HUES48 (cell line): Measurements from ENCODE around the gene GPR37L1.
"Not testable (repeated sequence)": the region's sequence is repeated elsewhere in the genome, so short reads cannot be mapped to it uniquely, and the experiment has no call there.

ENCODE experiments used
- H3K27ac ChIP-seq: one replicate; pipeline ENCODE4 v1.7.0; 2013; ENCODE audit warnings: low read depth, low read length, inconsistent platforms
- H3K27me3 ChIP-seq: 2 replicates; pipeline ENCODE4 v1.6.1; 2013; ENCODE audit warnings: mild to moderate bottlenecking, low read length; ENCODE audit not compliant: control insufficient read depth, insufficient read depth
- H3K36me3 ChIP-seq: 2 replicates; pipeline ENCODE4 v1.6.1; 2013; ENCODE audit warnings: low read length; ENCODE audit not compliant: control insufficient read depth, insufficient read depth
- H3K4me1 ChIP-seq: 2 replicates; pipeline ENCODE4 v1.6.1; 2013; ENCODE audit warnings: mild to moderate bottlenecking, low read length; ENCODE audit not compliant: control insufficient read depth, insufficient read depth
- H3K4me3 ChIP-seq: 2 replicates; pipeline ENCODE4 v1.5.1; 2013; ENCODE audit warnings: mild to moderate bottlenecking, low read depth, low read length
- H3K9ac ChIP-seq: 2 replicates; pipeline ENCODE4 v1.6.1; 2013; ENCODE audit warnings: mild to moderate bottlenecking, low read depth, low read length, moderate library complexity
- H3K9me3 ChIP-seq: 2 replicates; pipeline ENCODE4 v1.6.1; 2013; ENCODE audit warnings: low read length; ENCODE audit not compliant: control insufficient read depth, insufficient read depth

The GPR37L1 gene

DNA sequence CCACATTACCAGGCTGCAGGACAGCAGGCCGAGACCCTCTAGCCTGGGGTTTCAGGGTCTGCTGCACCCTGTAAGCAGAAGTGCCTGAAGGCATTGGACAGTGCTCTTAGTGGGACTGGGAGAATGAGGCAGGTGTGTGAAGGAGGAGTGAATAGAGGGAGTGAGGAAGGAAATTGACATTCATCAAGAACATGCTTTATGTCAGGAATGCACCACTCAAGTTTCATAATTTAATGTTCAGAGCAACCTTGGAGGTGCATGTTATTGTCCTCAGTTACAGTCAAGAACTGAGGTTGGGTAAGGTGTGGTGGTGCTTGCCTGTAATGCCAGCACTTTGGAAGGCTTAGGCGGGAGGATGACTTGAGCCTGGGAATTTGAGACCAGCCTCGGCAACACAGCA, 11.7 kb upstream of the GPR37L1 start:
- no peak overlapping the region for H3K4me3 ChIP-seq
- no peak overlapping the region for H3K27ac ChIP-seq
- no peaks in the 10 kb centered on the region for H3K9me3 ChIP-seq
- peaks cover 31% of the 10 kb centered on the region for H3K4me1 ChIP-seq
- H3K27me3 ChIP-seq = no peaks in the 10 kb centered on the region
- no peak overlapping the region for H3K9ac ChIP-seq
- no peaks in the 10 kb centered on the region for H3K36me3 ChIP-seq

DNA sequence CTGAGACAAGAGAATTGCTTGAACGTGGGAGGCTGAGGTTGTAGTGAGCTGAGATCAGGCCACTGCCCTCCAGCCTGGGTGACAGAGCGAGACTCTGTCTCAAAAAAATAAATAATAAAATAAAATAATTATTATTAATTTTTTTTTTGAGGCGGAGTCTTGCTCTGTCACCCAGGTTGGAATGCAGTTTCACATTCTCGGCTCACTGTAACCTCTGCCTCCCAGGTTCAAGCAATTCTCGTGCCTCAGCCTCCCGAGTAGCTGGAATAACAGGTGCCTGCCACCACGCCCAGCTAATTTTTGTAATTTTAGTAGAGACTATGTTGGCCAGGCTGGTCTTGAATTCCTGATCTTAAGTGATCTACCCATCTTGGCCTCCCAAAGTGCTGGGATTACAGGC, 11.1 kb upstream of the GPR37L1 start:
- peaks cover 25% of the 10 kb centered on the region for H3K4me1 ChIP-seq
- not testable (repeated sequence) for H3K9me3 ChIP-seq, H3K36me3 ChIP-seq, H3K27ac ChIP-seq, H3K4me3 ChIP-seq, H3K9ac ChIP-seq, H3K27me3 ChIP-seq

DNA sequence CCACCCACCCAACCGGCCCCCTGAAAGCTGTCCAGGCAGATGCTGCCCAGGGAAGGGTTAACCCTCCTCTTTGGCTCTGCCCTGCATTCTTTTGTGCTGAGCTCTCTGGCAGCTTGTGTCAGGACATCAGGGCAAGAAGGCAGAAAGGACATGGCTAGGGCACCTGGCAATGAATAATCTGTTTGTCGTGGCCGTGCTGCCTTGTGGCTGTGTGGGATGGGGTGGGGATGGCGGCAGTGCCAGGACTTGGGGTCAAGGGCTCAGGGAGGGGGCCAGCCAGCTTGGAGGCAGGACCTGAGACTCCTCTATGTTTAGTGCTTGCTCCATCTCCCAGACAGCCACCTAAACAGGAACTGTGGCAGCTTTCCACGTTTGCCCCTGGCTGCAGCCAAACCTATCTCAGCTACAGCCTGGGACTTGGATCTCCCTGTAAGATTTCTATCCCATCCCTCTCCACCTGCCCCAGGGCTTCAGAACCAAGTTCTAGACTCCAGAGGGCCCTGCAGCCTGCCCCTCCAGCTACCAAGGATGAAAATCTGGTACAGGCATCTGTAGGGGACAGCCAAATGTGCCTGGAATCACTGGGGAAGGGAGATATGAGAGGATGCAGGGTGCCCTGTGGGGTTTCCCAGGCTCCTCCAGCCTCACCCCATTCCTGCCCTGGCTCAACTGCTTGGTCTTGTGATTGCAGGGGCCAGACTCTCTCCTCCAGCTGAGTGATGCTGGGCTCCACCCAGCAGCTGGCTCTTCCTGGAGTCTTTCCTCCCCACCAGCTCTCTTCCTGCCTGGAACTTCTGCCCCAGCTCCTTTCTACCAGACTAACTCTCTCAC, 9.6 kb upstream of the GPR37L1 start:
- Histone ChIP-seq H3K9ac (no peak overlapping the region), H3K4me3 (no peak overlapping the region), H3K36me3 (no peaks in the 10 kb centered on the region), H3K4me1 (peaks cover 12% of the 10 kb centered on the region; the same call in 1 of the 2 replicates), H3K27ac (no peak overlapping the region), H3K9me3 (no peaks in the 10 kb centered on the region), H3K27me3 (no peaks in the 10 kb centered on the region)

DNA sequence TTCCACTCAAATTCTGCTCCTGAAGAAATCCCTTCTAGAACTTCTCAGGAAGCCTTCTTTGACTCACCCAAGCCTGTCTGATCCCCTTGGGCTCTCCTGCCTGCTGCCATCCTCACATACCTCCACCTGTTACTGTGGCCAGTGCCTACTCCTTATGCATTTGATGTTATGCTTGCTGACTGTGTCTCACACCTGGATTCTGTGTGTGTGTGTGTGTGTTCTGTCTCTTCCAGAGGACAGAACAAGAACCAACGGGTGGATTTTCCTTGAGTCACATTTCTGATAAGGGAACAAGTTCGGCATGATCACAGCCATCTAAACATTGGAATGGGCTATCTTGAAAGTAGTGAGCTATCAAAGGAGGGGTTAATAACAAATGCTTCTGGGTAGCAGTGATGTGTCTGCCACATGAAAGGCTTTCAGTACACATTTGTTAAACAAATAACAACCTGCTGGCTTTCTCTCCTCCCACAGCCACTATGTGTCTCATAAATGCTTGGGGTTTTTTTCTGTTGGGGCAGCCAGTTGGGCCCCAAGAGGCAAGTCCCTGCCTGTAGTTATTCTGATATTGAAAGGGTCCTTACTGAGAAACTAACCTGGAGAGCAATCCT, 8.9 kb upstream of the GPR37L1 start:
- no peak overlapping the region for H3K27ac ChIP-seq
- peaks cover 12% of the 10 kb centered on the region; the same call in 1 of the 2 replicates for H3K4me1 ChIP-seq
- no peak overlapping the region for H3K9ac ChIP-seq
- H3K4me3 ChIP-seq = no peak overlapping the region
- H3K9me3 ChIP-seq = no peaks in the 10 kb centered on the region
- H3K36me3 ChIP-seq = no peaks in the 10 kb centered on the region
- no peaks in the 10 kb centered on the region for H3K27me3 ChIP-seq

DNA sequence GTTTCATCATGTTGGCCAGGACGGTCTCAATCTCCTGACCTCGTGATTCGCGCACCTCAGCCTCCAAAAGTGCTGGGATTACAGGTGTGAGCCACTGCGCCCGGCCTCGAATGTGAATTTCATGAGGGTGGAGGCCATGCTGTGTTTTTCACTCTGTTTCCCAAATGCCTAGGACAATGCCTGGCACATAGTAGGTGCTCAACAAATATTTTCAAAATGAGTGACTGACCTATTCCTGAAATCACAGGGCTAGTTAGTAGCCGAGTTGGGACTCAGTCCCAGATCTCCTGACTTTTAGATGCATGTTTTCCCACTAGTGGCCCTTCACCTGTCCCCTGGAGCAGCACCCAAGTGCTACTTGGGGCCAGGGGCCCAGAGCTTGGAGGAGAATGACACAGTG, 6.4 kb upstream of the GPR37L1 start:
- Histone ChIP-seq H3K9me3 (no peaks in the 10 kb centered on the region), H3K4me3 (no peak overlapping the region), H3K27me3 (no peaks in the 10 kb centered on the region), H3K9ac (no peak overlapping the region), H3K27ac (no peak overlapping the region), H3K36me3 (no peaks in the 10 kb centered on the region), H3K4me1 (peaks cover 12% of the 10 kb centered on the region; the same call in 1 of the 2 replicates)

DNA sequence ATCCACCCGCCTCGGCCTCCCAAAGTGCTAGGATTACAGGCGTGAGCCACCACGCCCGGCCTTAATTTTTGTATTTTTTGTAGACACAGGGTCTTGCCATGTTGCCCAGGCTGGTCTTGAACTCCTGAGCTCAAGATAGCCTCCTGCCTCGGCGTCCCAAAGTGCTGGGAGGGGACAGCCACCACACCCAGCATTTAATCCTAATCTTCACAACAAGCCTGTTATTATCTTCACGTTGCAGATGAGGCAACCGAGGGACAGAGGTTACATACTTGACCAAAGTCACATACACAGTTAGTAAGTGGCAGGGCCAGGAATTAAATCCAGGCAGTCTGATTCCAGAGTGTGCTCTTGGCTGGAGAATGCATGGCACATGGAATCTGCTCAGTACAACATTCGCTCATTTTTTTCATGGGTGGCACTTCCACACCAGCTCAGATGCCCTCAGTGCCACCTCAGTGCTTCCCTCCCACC, 4.8 kb upstream of the GPR37L1 start:
- Histone ChIP-seq H3K27ac (no peak overlapping the region), H3K4me3 (no peak overlapping the region), H3K4me1 (peaks cover 14% of the 10 kb centered on the region), H3K36me3 (no peaks in the 10 kb centered on the region), H3K27me3 (no peaks in the 10 kb centered on the region; the same call in 1 of the 2 replicates), H3K9ac (no peak overlapping the region), H3K9me3 (no peaks in the 10 kb centered on the region)

DNA sequence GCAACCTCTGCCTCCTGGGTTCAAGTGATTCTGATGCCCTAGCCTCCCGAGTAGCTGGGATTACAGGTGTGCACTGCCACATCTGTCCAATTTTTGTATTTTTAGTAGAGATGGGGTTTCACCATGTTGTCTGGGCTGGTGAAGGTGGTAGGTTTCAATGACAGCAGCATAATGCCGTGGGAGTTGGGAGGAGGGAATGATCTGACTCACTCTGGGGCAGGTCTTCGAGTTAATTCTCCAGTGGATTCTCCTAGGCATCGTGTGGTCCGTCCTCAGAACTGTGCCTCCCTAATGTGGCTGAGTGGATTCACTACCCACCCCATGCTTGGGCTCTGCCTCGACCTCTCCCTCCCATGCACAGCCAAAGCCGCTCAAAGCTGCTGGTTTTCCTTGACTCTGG, 1.7 kb upstream of the GPR37L1 start:
- Histone ChIP-seq H3K4me1 (peaks cover 2% of the 10 kb centered on the region; the same call in 1 of the 2 replicates), H3K27me3 (no peaks in the 10 kb centered on the region; the same call in 1 of the 2 replicates), H3K9me3 (no peaks in the 10 kb centered on the region), H3K4me3 (no peak overlapping the region), H3K36me3 (no peaks in the 10 kb centered on the region), H3K27ac (no peak overlapping the region), H3K9ac (no peak overlapping the region)

DNA sequence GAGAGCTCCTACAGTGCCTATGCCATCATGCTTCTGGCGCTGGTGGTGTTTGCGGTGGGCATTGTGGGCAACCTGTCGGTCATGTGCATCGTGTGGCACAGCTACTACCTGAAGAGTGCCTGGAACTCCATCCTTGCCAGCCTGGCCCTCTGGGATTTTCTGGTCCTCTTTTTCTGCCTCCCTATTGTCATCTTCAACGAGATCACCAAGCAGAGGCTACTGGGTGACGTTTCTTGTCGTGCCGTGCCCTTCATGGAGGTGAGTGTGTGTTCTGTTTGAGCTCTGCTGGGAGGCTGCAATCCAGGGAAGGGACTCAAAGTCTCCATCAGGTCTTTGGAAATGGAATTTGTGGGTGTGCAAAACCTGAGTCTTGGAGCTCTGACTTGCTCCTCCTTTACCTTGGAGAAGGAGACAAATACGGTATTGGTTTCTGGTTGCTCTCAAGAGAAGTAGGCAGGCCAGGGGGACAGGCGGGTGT, 658 bp downstream of the GPR37L1 start:
- no peak overlapping the region for H3K4me3 ChIP-seq
- H3K27ac ChIP-seq = no peak overlapping the region
- no peaks in the 10 kb centered on the region for H3K36me3 ChIP-seq
- H3K4me1 ChIP-seq = peaks cover 2% of the 10 kb centered on the region; the same call in 1 of the 2 replicates
- H3K9me3 ChIP-seq = no peaks in the 10 kb centered on the region
- no peak overlapping the region for H3K9ac ChIP-seq
- H3K27me3 ChIP-seq = no peaks in the 10 kb centered on the region; the same call in 1 of the 2 replicates

DNA sequence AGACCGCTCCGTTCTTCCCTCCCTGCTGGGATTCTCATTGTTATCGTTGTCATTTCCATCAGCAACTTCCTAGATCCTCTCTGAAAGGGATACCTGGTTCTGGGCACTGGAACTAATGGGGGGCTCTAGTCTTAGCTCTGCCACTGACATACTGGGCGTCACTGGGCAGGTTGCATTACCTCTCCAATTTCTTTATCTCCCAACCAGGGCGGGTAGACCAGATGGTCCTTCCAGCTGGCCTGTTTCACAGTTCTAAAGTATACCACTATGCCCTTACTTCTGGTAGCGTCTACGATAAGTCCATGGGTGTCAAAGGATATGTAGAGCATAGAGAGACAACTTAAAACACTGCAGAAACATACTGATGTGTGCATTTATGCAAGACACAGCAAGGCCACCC, 1.4 kb downstream of the GPR37L1 start:
- Histone ChIP-seq H3K36me3 (no peaks in the 10 kb centered on the region), H3K27ac (no peak overlapping the region), H3K9me3 (no peaks in the 10 kb centered on the region), H3K4me3 (no peak overlapping the region), H3K27me3 (no peaks in the 10 kb centered on the region; the same call in 1 of the 2 replicates), H3K9ac (no peak overlapping the region), H3K4me1 (peaks cover 2% of the 10 kb centered on the region; the same call in 1 of the 2 replicates)

DNA sequence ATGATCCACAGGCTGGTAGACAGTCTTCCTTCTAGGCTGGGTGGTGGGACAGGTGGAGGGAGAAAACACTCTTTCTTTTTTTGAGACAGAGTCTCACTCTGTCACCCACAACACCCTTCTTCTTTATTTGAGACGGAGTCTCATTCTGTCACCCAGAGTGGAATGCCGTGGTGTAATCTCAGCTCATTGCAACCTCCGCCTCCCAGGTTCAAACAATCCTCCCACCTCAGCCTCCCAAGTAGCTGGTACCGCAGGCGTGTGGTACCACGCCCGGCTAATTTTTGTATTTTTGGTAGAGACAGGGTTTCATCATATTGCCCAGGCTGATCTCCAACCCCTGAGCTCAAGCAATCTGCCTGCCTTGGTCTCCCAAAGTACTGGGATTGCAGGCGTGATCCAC, 2.9 kb downstream of the GPR37L1 start:
- H3K27ac ChIP-seq = no peak overlapping the region
- H3K4me3 ChIP-seq = no peak overlapping the region
- H3K27me3 ChIP-seq = no peaks in the 10 kb centered on the region; the same call in 1 of the 2 replicates
- H3K4me1 ChIP-seq = peaks cover 2% of the 10 kb centered on the region; the same call in 1 of the 2 replicates
- no peaks in the 10 kb centered on the region for H3K36me3 ChIP-seq
- H3K9me3 ChIP-seq = no peaks in the 10 kb centered on the region
- H3K9ac ChIP-seq = no peak overlapping the region

DNA sequence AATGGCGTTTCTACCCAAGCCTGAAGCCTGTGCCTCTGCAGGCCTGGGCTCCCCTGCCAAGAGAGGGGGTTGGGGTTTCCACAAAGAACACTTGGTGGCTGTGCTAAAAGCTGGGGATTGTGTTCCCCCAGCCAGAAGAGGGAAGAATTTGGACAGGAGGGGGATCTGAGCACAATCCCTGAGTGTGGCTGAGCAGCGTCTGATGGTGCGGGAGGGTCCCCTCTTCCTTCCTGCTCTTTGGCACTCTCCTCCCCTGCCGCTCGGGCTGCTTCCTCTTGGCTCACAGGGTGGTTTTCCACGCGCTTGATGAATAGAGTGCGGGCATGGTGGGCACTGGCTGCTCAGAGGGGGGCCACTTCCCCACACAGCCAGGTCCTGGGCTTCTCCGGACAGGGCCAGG, 3.7 kb downstream of the GPR37L1 start:
- Histone ChIP-seq H3K4me3 (no peak overlapping the region), H3K27ac (no peak overlapping the region), H3K9me3 (no peaks in the 10 kb centered on the region), H3K27me3 (no peaks in the 10 kb centered on the region; the same call in 1 of the 2 replicates), H3K9ac (no peak overlapping the region), H3K36me3 (no peaks in the 10 kb centered on the region), H3K4me1 (peaks cover 2% of the 10 kb centered on the region; the same call in 1 of the 2 replicates)
